Endothelial cell of umbilical vein (primary cell): ENCODE measurements around the gene ZNF112. TPM values are rescaled to one million over a fixed set of nuclear protein-coding genes. Genes with fewer than 3 reads are reported as not detected.

Experiments used
- BruUV-seq: library from RNA; stranded (reverse); fragments of 400-500 nt; replicated peaks from 2 replicates; lab custom pipeline; 2021; lab: Mats Ljungman, UMichigan
- CTCF ChIA-PET: fragments of 300-600, 350-600 bp; sonication (Branson Sonifier 250); formaldehyde crosslinking; loops from one replicate; lab custom pipeline; 2021; ENCODE audit warnings: antibody characterized with exemption, inconsistent platforms; lab: Charles Lee
- POLR2A ChIA-PET: fragments of 300-600, 350-600 bp; sonication (Branson Sonifier 250); formaldehyde crosslinking; loops from one replicate; lab custom pipeline; 2021; ENCODE audit warnings: antibody characterized with exemption, inconsistent platforms; lab: Charles Lee
- DNase-seq: peaks from one replicate; pipeline ENCODE4 v3.0.0-alpha.2; 2011; ENCODE audit warnings: low read depth, low spot score
- FAIRE-seq: peaks from 2 replicates; lab custom pipeline; 2011; peaks lifted over from hg19 to GRCh38; lab: Jason Lieb, UNC
- H2AFZ ChIP-seq: 2 replicates; pipeline ENCODE4 v1.6.0; 2012; ENCODE audit warnings: low read depth, low read length, control low read depth, inconsistent platforms
- H3K27ac ChIP-seq: 2 replicates; pipeline ENCODE4 v1.5.1; 2011; ENCODE audit warnings: low read depth, mild to moderate bottlenecking, control low read depth, low read length, moderate library complexity; ENCODE audit not compliant: insufficient read depth
- H3K27me3 ChIP-seq, 2 experiments: 2 replicates each; pipeline versions ENCODE4 v1.6.0 to v1.6.1; 2011; ENCODE audit warnings: low read length in 2 of 2, mixed read lengths in 1 of 2; ENCODE audit not compliant: control insufficient read depth in 2 of 2, insufficient read depth in 2 of 2
- H3K36me3 ChIP-seq, 2 experiments: 2 replicates in 1 of 2; 3 replicates in 1 of 2; pipeline ENCODE4 v1.5.1; 2011; ENCODE audit warnings: low read length in 2 of 2, mild to moderate bottlenecking in 1 of 2, moderate library complexity in 1 of 2; ENCODE audit not compliant: control insufficient read depth in 2 of 2, insufficient read depth in 2 of 2; ENCODE audit errors: extremely low read depth in 1 of 2
- H3K4me1 ChIP-seq: 3 replicates; pipeline ENCODE4 v1.5.1; 2011; ENCODE audit warnings: mild to moderate bottlenecking, low read length; ENCODE audit not compliant: control insufficient read depth, insufficient read depth; ENCODE audit errors: extremely low read depth
- H3K4me2 ChIP-seq: 2 replicates; pipeline ENCODE4 v1.6.1; 2011; ENCODE audit warnings: low read length, control low read depth, mixed read lengths; ENCODE audit not compliant: insufficient read depth
- H3K4me3 ChIP-seq, 3 experiments: fragments of 200-600 bp in 1 of 3; sonication (generic), shearing (Covaris generic) in 1 of 3; replicated peaks in 1 of 3; 2 replicates each; pipeline ENCODE4 v1.5.1; 2011 to 2016; ENCODE audit warnings: control low read depth in 3 of 3, low read length in 3 of 3, mild to moderate bottlenecking in 2 of 3, inconsistent platforms in 1 of 3, low read depth in 1 of 3, moderate library complexity in 1 of 3; ENCODE audit not compliant: insufficient read depth in 1 of 3
- H3K79me2 ChIP-seq: 2 replicates; pipeline ENCODE4 v1.6.0; 2012; ENCODE audit warnings: low read length, inconsistent platforms; ENCODE audit not compliant: control insufficient read depth, insufficient read depth
- H3K9ac ChIP-seq: replicated peaks from 2 replicates; pipeline ENCODE3; 2011; ENCODE audit warnings: low read length, control low read depth; ENCODE audit not compliant: insufficient read depth; ENCODE audit errors: extremely low read depth
- H3K9me1 ChIP-seq: replicated peaks from 3 replicates; pipeline ENCODE4 v1.6.0; 2011; ENCODE audit warnings: mild to moderate bottlenecking, low read length; ENCODE audit not compliant: control insufficient read depth, insufficient read depth; ENCODE audit errors: extremely low read depth
- H3K9me3 ChIP-seq: replicated peaks from 2 replicates; pipeline ENCODE4 v1.5.1; 2012; ENCODE audit warnings: low read length, inconsistent platforms; ENCODE audit not compliant: control insufficient read depth, insufficient read depth
- H4K20me1 ChIP-seq: replicated peaks from 2 replicates; pipeline ENCODE3; 2011; ENCODE audit warnings: mild to moderate bottlenecking, low read length; ENCODE audit not compliant: control insufficient read depth, insufficient read depth; ENCODE audit errors: extremely low read depth
- CTCF ChIP-seq, 2 donors: IDR thresholded peaks; 1 replicate in 1 of 2; 2 replicates in 1 of 2; pipeline ENCODE4 v1.5.1; 2011; ENCODE audit warnings: low read length in 2 of 2, mild to moderate bottlenecking in 2 of 2, moderate library complexity in 2 of 2, control low read depth in 1 of 2, inconsistent platforms in 1 of 2, low read depth in 1 of 2; ENCODE audit not compliant: insufficient read depth in 1 of 2; ENCODE audit errors: extremely low read depth in 1 of 2
- EZH2 ChIP-seq: IDR thresholded peaks from 2 replicates; pipeline ENCODE4 v1.6.1; 2012; ENCODE audit warnings: borderline replicate concordance, low read depth, mild to moderate bottlenecking, moderate library complexity, low read length, inconsistent platforms; ENCODE audit not compliant: severe bottlenecking
- FOS ChIP-seq: IDR thresholded peaks from 2 replicates; pipeline ENCODE4 v1.6.1; 2011; ENCODE audit warnings: mild to moderate bottlenecking, low read length, moderate library complexity, borderline replicate concordance; ENCODE audit not compliant: insufficient read depth
- GATA2 ChIP-seq: IDR thresholded peaks from 2 replicates; pipeline ENCODE4 v1.7.0; 2011; ENCODE audit warnings: low read depth, mild to moderate bottlenecking, moderate library complexity, mixed read lengths, low read length; ENCODE audit not compliant: insufficient read length, insufficient read depth
- JUN ChIP-seq: IDR thresholded peaks from 2 replicates; pipeline ENCODE4 v1.6.1; 2011; ENCODE audit warnings: borderline replicate concordance, low read depth; ENCODE audit not compliant: insufficient read length, insufficient read depth
- MAX ChIP-seq: IDR thresholded peaks from 2 replicates; pipeline ENCODE4 v1.6.1; 2011; ENCODE audit not compliant: insufficient read depth, insufficient read length
- MYC ChIP-seq: IDR thresholded peaks from one replicate; pipeline ENCODE4 v1.6.1; 2011; ENCODE audit warnings: mild to moderate bottlenecking, low read depth, low read length
- POLR2A ChIP-seq: IDR thresholded peaks from 2 replicates; pipeline ENCODE4 v1.6.1; 2012; ENCODE audit warnings: low read depth, mild to moderate bottlenecking, control low read depth, low read length
- POLR2AphosphoS5 ChIP-seq: IDR thresholded peaks from 2 replicates; pipeline ENCODE4 v1.6.1; 2012; ENCODE audit warnings: low read depth, mild to moderate bottlenecking, control low read depth, low read length, moderate library complexity; ENCODE audit not compliant: insufficient read depth
- dilution Hi-C: fragments of 300-500 bp; cut with MboI; formaldehyde crosslinking; loops from one replicate; pipeline ENCODE4 v1.15.0; 2019; ENCODE audit warnings: low sequenced_read_pairs; ENCODE audit not compliant: extremely low pct_ligation_motif_present
- intact Hi-C: fragments of 100-400 bp; cut with micrococcal nuclease; formaldehyde crosslinking; loops from one replicate; pipeline ENCODE4 v1.10.0; 2022
- polyA plus RNA-seq, 4 experiments: library from polyadenylated mRNA; depleted of rRNA in 3 of 4; stranded (reverse) in 3 of 4; unstranded in 1 of 4; fragments of >200 nt; gene quantifications; 2 replicates each; pipeline versions ENCODE4 v1.2.1 to v1.2.3, GENCODE V29; 2011 to 2012; ENCODE audit warnings: missing spikeins in 1 of 4
- total RNA-seq: library from RNA; stranded (reverse); gene quantifications from 2 replicates; pipeline ENCODE4 v1.2.3, GENCODE V29; 2021

The ZNF112 gene
- total and polyA plus RNA-seq, 2 donors (not counting 3 experiments of a cell fraction or from before 2014, with no cell fraction given): 2.0 to 4.6 TPM

GRCh38 chr19:44282846-44283245 lies 73.6 kb downstream of the ZNF112 start:
- peak; percentile 15 for FAIRE-seq
- no TSS peak for BruUV-seq
- POLR2A ChIA-PET: no interaction called here
- no peak overlapping the region for H3K9ac ChIP-seq
- no peaks in the 10 kb centered on the region for H3K4me1 ChIP-seq
- H3K27ac ChIP-seq: no peak overlapping the region
- H3K9me1 ChIP-seq: no peaks in the 10 kb centered on the region
- TF ChIP-seq CTCF (IDR thresholded peaks at IDR 0.05; ENCODE audit: extremely low read depth in 1 of 2, insufficient read depth in 1 of 2, low read depth in 1 of 2, low read length in 2 of 2) (no peak), GATA2 (no peak), MAX (no peak), MYC (no peak), FOS (no peak), POLR2AphosphoS5 (no peak), EZH2 (no peak), POLR2A (no peak), JUN (no peak)
- DNase-seq: no peak
- no peaks in the 10 kb centered on the region for H4K20me1 ChIP-seq
- dilution Hi-C loops (no loop called here), intact Hi-C loops (no loop called here)
- CTCF ChIA-PET: no interaction called here
- H3K4me3 ChIP-seq: no peak overlapping the region
- H3K9me3 ChIP-seq: peaks cover 2% of the 10 kb centered on the region
- H3K79me2 ChIP-seq: no peaks in the 10 kb centered on the region
- no peak overlapping the region for H3K4me2 ChIP-seq
- H2AFZ ChIP-seq: no peak overlapping the region
- H3K27me3 ChIP-seq: no peaks in the 10 kb centered on the region
- no peaks in the 10 kb centered on the region for H3K36me3 ChIP-seq
